ENCODE measurements around the gene PREB.

DNA sequence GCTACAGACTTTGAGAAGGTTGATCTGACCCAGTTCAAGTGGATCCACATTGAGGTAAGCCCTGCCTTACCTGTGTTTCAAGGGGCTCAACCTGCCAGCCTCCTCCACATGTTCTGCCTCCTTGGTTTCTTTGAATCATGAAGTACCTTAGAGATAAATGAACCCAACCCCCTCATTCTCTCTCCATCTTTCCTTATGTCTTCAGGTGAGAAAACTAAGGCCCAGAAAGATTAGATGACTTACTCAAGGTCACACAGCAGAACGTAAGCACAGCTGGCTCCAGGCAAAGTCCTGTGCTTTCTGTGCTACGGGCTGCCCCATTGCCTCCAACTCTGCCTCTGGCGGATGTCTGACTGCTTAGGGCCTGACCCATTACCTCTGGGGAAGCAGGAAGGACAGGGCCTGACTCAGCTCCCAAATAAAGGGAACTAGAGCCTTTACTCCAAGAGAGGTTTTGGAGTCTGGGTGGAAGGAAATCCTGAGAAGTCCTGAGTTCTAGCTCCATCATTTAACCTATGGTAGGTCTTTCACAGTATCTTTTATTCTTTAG lies 37.6 kb downstream of the PREB start:
- TF ChIP-seq TEAD4 (IDR thresholded peaks at IDR 0.05) (no peak), RAD21 (IDR thresholded peaks at IDR 0.05; ENCODE audit: low read depth) (no peak), CREB1 (IDR thresholded peaks at IDR 0.05; ENCODE audit: low read depth) (no peak), FOXM1 (IDR thresholded peaks at IDR 0.05; ENCODE audit: borderline replicate concordance, low read depth) (no peak), YY1 (IDR thresholded peaks at IDR 0.05; ENCODE audit: low read depth) (no peak), CEBPB (IDR thresholded peaks at IDR 0.05) (no peak)

Measured in Ishikawa (cell line).